SK-N-SH (cell line): Measurements from ENCODE around the gene PCDH1.

Experiments used
- CTCF ChIP-seq: fragments of 200-600 bp; sonication (generic); IDR thresholded peaks from 2 replicates; pipeline ENCODE4 v1.6.1; 2017; ENCODE audit warnings: antibody characterized with exemption, mild to moderate bottlenecking, moderate library complexity
- EP300 ChIP-seq, 2 experiments: IDR thresholded peaks; 2 replicates each; pipeline versions ENCODE4 v1.4.0 to v1.6.1; 2012; ENCODE audit warnings: borderline replicate concordance in 1 of 2, low read depth in 1 of 2, low read length in 1 of 2
- EZH2phosphoT487 ChIP-seq: fragments of 200-600 bp; sonication (generic); IDR thresholded peaks from 2 replicates; pipeline ENCODE4 v1.6.1; 2017; ENCODE audit warnings: low read depth, mixed run types, mild to moderate bottlenecking, antibody characterized with exemption, moderate library complexity, borderline replicate concordance
- FOXJ3 ChIP-seq: sonication (generic); formaldehyde crosslinking; IDR thresholded peaks from 2 replicates; pipeline ENCODE4 v1.5.1; 2020; ENCODE audit warnings: mild to moderate bottlenecking, missing genetic modification reagents
- FOXM1 ChIP-seq: IDR thresholded peaks from 2 replicates; pipeline ENCODE4 v1.4.0; 2012; ENCODE audit warnings: low read depth, mild to moderate bottlenecking
- GATA2 ChIP-seq: sonication (generic); formaldehyde crosslinking; IDR thresholded peaks from 2 replicates; pipeline ENCODE4 v1.5.0; 2020; ENCODE audit warnings: mild to moderate bottlenecking, missing genetic modification reagents
- MAX ChIP-seq: IDR thresholded peaks from 2 replicates; pipeline ENCODE4 v1.4.0; 2012; ENCODE audit warnings: low read depth
- PBX3 ChIP-seq: IDR thresholded peaks from 2 replicates; pipeline ENCODE4; 2012
- POLR2AphosphoS5 ChIP-seq: IDR thresholded peaks from 2 replicates; pipeline ENCODE4 v1.6.1; 2012; ENCODE audit warnings: low read depth, low read length
- RAD21 ChIP-seq: IDR thresholded peaks from 2 replicates; pipeline ENCODE4 v1.6.1; 2012; ENCODE audit warnings: mild to moderate bottlenecking, low read length
- SIN3A ChIP-seq: IDR thresholded peaks from 2 replicates; pipeline ENCODE4 v1.6.1; 2012; ENCODE audit warnings: low read depth, mild to moderate bottlenecking, low read length, moderate library complexity, borderline replicate concordance
- SMC3 ChIP-seq: IDR thresholded peaks from 2 replicates; pipeline ENCODE4 v1.6.1; 2012; ENCODE audit warnings: low read depth, low read length, improper control_type of control experiment

- TF ChIP-seq EZH2phosphoT487 (no peak), MAX (no peak), CTCF (no peak), FOXM1 (no peak), SIN3A (no peak), SMC3 (no peak), POLR2AphosphoS5 (no peak), RAD21 (no peak), PBX3 (no peak), GATA2 (no peak), FOXJ3 (CRISPR knock-in tag) (no peak), EP300 (IDR thresholded peaks at IDR 0.05; ENCODE audit: borderline replicate concordance in 1 of 2, low read depth in 1 of 2, low read length in 1 of 2) (no peak)
Measured at GRCh38 chr5:141851195-141851874, 26.9 kb downstream of the PCDH1 start.
